HT1080 (cell line): ENCODE data around the gene KCTD17. TPM values are rescaled to one million over a fixed set of nuclear protein-coding genes. Genes with fewer than 3 reads are reported as not detected.
A peak's percentile ranks its signal among the peaks of the same experiment; 100 is the strongest.
"Not testable (repeated sequence)": the region's sequence is repeated elsewhere in the genome, so short reads cannot be mapped to it uniquely, and the experiment has no call there.

Source experiments
- DNase-seq: peaks from one replicate; pipeline ENCODE4 v3.0.0-alpha.2; 2015; ENCODE audit warnings: low read depth
- total RNA-seq: library from RNA; depleted of rRNA; stranded (reverse); fragments of >200 nt; shearing (Covaris generic); gene quantifications from 2 replicates; pipeline ENCODE4 v1.2.3, GENCODE V29; 2014

KCTD17 gene
- total RNA-seq, 1 experiment from 2014 or later, result 36.4 TPM

GRCh38 chr22:37057796-37058510 lies 6.4 kb downstream of the KCTD17 start:
- DNase-seq, result no peak

DNA sequence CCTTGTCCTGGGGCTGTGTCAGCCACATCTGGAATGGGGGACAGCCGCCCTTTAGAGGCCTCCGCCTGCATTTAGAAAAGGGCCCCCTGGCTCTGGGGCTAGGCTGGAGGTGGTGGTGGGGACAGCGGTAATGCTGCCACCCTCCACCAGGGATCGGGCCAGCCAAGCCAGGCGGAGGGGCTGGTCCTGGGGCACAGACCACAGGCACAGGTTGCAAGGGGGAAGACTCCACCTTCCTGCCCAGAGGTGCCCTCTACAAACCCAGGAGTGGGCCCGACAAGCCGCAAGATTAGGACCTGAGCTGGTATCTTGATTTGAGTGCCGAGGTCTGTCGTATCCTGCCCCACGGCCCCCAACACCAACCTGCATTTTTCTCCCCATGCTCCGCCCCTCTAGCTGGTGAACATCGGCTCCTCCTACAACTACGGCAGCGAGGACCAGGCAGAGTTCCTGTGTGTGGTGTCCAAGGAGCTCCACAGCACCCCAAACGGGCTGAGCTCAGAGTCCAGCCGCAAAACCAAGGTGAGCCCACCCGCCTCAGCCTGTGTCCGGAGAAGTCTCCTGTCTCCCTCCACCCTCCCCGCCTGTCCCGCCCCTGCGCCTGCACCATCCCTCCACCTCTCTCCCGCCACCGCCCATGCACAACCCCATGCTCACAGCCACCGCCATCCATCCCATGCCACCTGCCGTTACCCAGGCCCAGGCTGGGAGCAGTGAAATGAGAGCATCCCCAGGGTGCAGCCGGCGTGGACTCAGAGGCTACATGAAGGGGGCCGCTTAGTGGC lies 7.6 kb downstream of the KCTD17 start:
- no peak for DNase-seq

- DNase-seq, result no peak
Measured at GRCh38 chr22:37059876-37060449, 8.4 kb downstream of the KCTD17 start.

GRCh38 chr22:37060801-37061610 lies 9.5 kb downstream of the KCTD17 start:
- DNase-seq, result peak; percentile 15

- DNase-seq, result no peak
Measured at GRCh38 chr22:37061611-37062375, 10.3 kb downstream of the KCTD17 start.

GRCh38 chr22:37062376-37062675 lies 10.8 kb downstream of the KCTD17 start:
- DNase-seq, result no peak

DNA sequence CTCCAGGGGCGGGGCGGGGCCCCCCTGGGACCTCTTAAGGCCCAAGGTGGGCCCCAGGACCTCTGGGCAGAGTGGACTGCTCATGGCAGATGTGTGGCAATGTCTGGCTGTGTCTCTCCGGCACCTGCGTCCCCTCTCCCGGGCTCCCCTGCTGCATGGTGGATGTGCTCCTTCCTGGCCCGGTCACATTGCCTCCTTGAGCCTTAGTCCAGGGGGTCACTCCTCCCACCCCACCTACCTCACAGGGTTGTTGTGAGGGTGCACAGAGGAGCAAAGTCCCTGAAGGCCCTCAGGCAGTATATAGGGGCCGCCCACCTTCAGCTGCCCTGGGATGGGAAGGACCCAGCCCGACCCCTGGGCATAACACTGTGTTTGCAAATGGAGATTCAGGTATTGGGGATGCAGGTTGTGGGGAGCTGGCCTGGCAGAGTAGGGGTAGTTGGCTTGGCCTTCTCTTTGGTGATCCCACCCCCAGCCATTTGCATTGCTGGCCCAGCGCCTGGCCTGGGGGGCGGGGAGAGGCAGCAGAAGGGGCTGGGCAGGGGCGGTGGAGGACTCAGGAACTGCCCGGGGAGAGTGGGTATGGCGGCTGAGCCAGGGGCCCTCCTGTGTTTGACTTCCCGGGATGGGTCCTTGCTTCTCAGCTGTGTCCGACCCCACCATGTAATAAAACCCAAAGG lies 11.3 kb downstream of the KCTD17 start:
- no peak for DNase-seq

DNA sequence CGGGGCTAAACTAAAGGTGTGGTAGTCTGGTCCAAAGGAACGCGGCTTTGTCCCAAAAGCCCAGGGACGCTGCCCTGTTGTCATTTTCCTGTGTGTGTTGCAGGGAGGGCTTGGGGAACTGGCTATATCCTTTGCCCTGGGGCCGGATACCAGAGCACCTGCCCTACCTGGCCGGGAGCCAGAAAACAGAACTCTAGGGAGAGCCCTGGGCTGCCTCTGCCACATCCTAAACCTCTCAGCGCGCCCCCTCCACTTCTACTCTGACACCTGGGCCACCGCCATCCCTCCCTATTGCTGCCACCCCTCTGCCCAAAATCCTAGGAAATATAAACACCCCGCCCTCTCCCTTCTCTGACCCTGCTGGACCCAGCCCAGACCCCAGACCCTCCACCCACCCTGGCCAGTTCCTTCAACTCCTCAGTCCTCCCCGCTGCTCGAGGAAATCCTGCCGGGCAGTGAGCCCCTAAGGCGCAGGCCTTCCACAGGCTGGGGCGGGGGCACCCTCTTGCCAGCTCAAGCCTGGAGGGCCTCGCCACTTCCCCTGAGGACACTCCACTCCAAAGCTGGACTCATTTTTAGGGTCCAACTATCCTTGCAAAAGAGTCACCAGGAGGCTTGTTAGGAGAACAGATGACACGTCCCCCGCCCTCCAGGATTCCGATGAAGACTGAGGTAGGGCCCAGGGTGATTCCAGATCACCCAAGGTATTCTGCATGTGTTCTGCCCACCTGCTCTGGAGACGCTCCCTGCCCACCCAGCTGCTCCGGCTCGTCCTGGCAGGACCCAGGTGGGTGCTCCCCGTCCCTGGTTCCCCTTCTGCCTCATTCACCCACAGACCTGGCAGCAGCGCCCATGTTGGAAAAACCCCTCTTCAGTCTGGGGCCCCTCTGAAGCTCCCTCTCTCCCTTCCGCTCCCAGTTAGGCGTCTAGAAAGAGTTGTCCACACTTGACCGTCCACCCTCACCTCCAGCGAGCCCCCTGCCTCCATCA lies 12.2 kb downstream of the KCTD17 start:
- no peak for DNase-seq

DNA sequence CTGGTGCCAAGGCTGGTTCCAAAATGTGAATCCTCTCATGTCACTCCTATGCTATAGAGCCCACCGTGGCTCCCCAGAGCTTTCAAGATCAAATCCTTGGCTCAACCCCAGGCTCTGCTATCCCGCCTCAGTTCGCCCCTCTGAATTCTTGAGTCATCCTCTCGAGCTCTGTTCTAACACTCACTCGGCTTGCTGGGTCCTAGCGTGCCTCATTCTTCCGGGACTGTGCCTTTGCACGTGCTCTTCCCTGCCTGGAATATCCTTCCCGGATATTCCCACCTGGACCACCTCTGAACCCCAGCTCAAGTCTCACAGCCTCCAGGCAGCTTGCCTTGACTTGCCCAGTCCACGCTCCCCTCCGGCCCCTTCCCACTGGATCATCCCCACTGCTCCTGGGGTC lies 13.0 kb downstream of the KCTD17 start:
- no peak for DNase-seq

DNA sequence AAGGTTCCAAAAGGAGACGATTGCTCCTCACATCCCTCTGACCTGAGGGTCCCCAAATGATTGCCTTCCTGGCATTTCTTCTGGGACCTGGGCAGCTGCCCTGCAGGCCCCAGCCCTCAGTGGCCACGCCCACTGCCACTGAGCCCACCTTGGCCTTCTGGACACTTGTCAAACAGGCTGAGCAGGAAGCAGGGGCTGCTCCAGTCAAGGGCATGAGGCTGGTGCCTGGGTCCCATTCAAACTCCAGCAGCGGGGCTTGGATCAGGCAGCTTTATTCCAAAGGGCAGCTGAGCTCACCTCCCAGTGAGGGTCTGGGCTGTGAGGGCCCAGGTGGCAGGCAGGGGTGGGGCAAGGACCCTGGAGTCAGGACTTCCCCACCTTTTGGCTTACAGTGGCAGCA lies 13.6 kb downstream of the KCTD17 start:
- DNase-seq, result no peak

DNA sequence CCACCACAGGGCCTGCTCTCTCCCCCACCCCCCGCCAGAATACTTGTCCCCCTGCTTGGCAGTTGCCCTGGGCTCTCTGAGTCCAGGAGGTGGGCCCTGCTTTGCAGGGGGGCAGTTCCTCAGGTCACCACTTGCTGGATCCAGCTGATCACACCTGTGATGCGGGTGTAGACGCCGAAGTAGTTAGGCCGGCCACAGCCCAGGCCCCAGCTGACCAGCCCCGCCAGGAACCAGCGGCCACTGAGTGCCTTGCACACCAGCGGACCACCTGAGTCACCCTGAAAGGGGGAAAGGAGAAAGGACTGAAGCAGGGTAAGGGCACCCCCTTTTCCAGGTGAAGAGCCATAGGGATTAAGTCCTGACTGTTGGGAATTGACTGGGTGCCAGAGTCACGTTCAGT lies 14.4 kb downstream of the KCTD17 start:
- no peak for DNase-seq

- DNase-seq, result no peak
Measured at GRCh38 chr22:37067428-37067827, 15.9 kb downstream of the KCTD17 start.

DNA sequence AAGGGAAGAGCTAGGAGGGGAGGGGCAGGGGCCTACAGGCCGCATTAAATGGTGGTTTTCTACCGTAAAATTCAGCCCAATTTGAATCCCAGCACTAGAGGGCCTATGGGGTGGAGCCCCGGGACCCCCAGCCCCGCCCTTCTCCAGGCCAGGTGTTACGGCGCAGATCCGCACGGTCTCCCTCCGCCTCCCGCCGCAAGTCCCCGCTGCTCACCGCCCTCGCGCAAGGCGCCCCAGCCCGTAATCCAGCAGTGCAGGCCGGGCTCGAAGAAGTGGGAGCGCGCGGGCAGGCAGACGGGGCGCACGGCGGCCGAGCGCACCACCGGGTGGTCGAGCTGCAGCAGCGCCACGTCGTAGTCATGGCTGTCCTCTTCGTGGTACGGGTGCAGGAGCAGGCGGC lies 17.3 kb downstream of the KCTD17 start:
- no peak for DNase-seq

- DNase-seq, result no peak
Measured at GRCh38 chr22:37069319-37069718, 17.8 kb downstream of the KCTD17 start.

DNA sequence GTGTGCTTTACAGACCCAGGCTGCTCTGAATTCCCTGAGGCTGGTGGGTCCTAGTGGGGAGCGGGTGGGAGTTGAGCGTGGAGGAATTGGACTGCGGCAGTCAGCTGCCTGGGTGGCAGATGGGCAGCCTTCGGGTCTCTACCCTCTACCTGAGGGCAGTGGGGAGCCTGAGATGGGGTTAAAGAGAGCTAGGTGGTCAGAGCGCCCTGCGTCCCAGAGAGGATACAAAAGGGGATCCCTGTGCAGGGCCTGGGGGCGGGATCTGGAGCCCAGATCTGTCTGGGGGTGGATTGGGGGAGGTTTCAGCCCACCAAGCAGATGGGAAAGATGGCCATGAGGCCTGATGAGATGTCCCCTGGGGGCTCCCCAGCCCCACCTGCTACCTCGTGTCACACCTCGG lies 18.2 kb downstream of the KCTD17 start:
- no peak for DNase-seq

DNA sequence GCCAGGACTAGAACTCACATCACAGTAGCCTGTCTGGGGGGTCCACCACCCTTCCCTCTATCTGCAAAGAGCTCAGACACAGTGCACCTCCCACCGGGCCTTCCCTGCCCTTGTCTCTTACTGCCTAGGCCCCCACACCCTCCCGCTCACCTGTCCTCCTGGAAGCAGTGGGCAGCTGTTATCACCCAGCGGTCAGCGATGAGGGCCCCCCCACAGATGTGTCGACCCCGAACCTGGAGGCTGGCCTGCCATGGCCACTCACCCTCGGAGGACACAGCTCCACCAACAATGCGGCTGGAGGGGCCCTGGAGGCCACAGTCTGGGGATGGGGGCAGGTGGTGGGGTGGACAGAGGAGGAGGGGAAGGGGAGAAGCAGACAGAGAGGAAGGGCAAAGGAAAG lies 18.8 kb downstream of the KCTD17 start:
- DNase-seq, result no peak

DNA sequence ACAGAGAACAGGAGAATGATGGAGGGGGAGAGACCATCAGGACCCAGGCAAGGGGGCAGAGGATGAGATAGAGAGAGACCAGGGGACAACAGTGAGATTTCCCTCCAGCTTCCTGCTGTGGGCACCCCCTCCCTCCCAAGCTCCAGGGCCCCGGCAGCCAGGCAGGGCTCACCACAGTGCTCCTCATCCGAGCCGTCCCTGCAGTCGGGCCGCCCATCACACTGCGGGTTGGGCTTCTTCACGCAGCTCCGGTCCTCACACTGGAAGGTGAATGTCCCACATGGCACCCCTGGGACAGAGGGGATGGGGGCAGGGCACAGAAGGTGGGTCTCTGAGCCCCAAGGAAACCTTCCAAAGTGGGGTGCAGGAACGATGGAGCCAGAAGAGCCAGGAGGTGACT lies 19.2 kb downstream of the KCTD17 start:
- DNase-seq, result no peak

DNA sequence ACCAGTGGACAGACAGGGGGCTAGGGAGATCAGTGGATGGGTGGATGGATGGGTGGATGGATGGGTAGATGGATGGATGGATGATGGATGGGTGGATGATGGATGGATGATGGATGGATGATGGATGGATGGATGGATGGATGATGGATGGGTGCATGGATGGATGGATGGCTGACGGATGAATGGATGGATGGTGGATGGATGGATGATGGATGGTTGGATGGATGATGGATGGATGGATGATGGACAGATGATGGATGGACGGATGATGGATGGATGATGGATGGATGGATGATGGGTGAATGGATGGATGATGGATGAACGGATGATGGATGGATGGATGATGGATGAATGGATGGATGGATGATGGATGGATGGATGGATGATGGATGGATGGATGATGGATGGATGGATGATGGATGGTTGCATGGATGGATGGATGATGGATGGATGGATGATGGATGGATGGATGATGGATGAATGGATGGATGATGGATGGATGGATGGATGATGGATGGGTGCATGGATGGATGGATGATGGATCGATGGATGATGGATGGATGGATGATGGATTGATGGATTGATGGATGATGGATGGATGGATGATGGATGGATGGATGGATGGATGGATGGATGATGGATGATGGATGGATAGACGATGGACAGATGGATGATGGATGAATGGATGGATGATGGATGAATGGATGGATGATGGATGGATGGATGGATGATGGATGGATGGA lies 20.5 kb downstream of the KCTD17 start:
- not testable (repeated sequence) for DNase-seq

GRCh38 chr22:37072673-37073072 lies 21.1 kb downstream of the KCTD17 start:
- DNase-seq, result no peak
